Fibroblast of skin of back (primary cell): Measurements from ENCODE around the gene OMP.
A peak's percentile ranks its signal among the peaks of the same experiment; 100 is the strongest.

Source experiments
- DNase-seq: peaks from one replicate; pipeline ENCODE4 v3.0.0-alpha.2; 2013

OMP gene

GRCh38 chr11:77124488-77124887 lies 21.8 kb downstream of the OMP start:
- DNase-seq, result no peak

DNA sequence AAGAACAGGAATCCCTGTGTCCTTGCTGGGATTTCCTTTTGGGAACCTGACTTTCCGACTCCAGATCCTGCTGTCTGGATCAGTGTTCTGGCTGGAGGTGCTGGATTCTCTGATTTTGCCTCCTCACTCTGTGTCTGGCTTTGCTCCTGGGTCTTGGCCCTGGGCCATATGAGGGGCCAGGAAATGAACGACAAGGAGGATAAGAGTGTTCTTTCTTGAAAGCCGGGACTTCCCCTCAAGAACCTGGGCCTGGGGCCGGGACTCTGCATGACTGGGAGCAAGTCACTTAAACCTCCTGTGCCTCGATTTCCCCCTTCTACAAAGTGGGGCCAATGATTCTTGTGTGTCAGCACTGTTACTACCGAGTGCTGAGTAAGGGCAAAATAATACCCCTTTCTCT lies 22.6 kb downstream of the OMP start:
- no peak for DNase-seq

GRCh38 chr11:77125695-77126094 lies 23.1 kb downstream of the OMP start:
- no peak for DNase-seq

DNA sequence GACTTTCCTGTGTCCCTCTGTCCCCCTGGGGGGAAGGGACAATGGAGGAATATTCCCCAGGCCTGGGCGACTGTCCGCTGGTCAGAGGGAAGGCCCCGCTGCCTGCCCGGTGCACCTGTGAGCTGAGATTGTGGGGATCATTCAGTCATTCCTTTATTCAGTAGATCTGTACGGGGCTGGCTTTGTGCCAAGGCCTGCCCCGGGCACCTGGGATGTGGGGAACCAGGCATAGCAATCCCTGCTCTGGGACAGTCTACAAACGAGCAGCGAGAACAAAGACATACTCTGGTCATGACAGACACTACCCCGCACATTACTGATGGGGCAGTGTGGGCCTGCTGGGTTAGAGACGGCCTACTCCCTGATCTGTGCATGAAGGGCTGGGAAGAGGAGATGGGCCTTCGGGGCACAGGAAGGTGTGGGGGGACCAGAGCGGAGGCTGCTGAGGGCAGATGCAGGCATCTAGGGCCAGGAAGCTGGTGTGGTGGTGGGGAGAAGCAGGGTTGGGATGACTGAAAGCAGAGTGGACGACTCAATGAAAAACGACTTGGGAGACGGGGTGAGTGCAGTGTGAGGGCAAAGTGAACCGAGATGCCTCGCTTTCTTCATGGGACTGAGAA lies 23.6 kb downstream of the OMP start:
- DNase-seq, result no peak

GRCh38 chr11:77126861-77127234 lies 24.2 kb downstream of the OMP start:
- DNase-seq, result no peak

GRCh38 chr11:77127235-77127911 lies 24.7 kb downstream of the OMP start:
- peak; percentile 25 for DNase-seq

GRCh38 chr11:77127920-77128691 lies 25.5 kb downstream of the OMP start, which contains the start of gene MYO7A:
MYO7A (plus strand) TSS chr11:77128246; CDS start chr11:77130635, 2,389 bp downstream.
- DNase-seq, result peak; percentile 47

- DNase-seq, result no peak
These were observed 26.6 kb downstream of the OMP start for GRCh38 chr11:77129069-77129841.

DNA sequence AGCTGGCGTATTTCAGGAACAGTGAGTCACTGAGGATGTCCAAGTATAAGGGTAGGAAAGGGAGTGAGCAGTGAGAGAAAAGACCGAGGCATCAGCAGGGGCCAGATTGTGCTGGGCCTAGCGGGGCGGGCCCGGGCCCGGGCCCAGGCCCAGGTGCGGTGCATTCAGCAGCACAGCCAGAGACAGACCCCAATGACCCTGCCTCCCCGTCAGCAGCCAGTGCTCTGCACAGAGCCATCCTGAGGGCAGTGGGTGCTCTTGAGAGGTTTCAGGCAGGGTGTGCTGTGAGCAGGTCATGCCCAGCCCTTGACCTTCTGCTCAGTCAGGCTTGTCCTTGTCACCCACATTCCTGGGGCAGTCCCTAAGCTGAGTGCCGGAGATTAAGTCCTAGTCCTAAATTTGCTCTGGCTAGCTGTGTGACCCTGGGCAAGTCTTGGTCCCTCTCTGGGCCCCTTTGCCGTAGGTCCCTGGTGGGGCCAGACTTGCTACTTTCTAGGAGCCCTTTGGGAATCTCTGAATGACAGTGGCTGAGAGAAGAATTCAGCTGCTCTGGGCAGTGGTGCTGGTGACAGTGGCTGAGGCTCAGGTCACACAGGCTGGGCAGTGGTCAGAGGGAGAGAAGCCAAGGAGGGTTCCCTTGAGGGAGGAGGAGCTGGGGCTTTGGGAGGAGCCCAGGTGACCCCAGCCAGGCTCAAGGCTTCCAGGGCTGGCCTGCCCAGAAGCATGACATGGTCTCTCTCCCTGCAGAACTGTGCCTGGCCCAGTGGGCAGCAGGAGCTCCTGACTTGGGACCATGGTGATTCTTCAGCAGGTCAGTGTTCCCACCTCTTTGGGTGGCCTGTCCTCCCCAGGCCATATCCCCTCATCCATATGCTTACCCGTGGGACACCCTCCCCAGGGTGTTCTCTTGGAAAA lies 27.5 kb downstream of the OMP start:
- DNase-seq, result no peak

- no peak for DNase-seq
These were observed 28.3 kb downstream of the OMP start for GRCh38 chr11:77130763-77131513.

DNA sequence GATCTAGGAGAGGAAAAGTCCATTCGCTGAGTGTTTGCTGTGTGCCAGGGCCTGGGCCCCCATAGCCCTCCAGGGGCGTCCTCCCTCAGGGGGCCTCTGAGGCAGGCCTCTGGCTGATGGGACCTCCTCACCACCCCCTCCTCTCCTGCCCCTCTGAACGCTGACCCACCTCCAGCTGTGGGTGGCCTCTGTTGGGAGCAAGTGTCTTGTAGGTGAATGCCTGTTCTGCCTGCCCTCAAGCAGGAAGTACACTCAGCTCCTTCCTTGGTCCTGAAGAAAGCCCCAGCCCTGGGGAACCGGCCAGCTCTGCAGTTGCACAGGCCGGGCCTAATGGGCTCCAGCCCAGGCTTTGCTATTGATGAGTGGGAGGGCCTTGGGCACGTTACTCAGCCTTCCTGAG lies 28.9 kb downstream of the OMP start:
- no peak for DNase-seq

- no peak for DNase-seq
These were observed 32.4 kb downstream of the OMP start for GRCh38 chr11:77135069-77135468.

DNA sequence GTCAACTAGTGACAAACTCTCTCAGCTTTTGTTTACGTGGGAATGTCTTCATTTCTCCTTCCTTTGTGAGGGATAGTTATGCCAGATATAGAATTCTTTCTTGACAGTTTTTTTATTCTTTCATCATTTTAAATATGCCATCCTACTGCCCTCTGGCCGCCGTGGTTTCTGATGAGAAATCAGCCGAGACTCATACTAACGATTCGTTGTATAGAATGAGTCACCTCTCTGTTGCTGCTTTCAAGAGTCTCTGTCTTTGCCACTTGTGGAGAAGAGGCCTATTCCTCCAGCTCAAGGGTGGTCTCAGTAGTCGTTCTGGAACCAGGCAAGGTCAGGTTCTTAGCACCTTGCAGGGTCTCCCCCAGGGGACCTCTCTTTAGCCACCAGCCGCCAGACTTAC lies 33.4 kb downstream of the OMP start:
- DNase-seq, result peak; percentile 39

GRCh38 chr11:77136784-77137420 lies 34.3 kb downstream of the OMP start:
- no peak for DNase-seq

- DNase-seq, result no peak
These were observed 34.8 kb downstream of the OMP start for GRCh38 chr11:77137421-77137820.

DNA sequence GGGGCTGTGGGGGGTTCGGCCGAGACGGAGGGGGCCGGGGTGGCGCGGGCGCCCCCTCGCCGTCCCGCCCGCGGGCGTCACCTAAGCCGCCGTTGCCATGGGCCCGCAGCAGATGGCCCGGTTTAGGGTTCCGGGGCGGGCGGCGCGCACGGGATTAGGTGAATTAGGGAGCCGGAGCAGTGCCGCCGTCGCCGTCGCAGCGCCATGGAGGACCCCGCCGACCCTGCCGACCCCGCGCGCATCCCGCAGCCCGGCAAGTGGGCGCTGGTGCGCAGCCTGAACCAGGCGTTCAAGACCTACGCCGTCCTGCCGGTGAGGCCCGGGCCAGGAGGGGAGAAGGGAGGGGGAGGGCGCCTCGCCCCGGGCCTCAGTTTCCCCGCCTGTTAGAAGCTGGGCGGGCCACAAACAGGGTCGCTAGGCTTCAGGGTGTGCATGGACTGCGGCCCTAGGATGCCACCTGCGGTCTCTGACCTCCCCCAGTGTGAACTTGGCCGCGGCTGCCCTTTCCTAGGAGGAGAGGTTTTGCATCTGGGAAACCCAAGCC lies 35.5 kb downstream of the OMP start:
- DNase-seq, result no peak

- no peak for DNase-seq
These were observed 36.6 kb downstream of the OMP start for GRCh38 chr11:77139201-77139600.

DNA sequence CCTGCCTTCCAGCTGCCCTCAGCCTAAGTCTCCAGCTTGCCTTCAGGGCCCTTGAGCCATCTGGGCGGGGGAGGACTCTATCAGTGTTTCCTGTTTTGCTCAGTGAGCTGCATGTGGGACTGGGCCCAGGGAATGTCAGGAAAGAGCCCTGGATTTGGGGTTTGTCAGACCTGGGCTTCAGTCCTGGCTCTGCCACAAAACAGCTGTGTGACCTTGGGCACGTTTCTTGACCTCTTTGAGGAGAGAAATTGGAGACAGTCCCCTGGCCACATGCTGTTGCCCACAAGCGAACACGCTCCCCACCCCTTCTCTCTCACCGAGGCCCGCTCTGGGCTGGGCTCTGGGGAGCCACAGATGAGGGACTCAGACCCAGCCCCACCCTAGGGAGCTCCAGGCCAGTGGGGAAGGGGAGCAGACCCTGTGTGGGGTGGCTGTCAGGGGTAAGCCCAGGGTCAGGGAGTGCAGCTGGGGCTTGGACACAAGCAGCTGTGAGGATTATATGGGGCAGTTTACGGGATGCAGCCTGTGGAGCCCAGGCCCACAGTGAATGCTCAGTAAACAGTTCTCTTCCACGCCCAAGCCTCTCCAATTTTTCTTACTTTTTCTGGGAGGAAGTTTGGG lies 37.7 kb downstream of the OMP start:
- DNase-seq, result peak; percentile 7

GRCh38 chr11:77141034-77141433 lies 38.4 kb downstream of the OMP start:
- DNase-seq, result peak; percentile 20

DNA sequence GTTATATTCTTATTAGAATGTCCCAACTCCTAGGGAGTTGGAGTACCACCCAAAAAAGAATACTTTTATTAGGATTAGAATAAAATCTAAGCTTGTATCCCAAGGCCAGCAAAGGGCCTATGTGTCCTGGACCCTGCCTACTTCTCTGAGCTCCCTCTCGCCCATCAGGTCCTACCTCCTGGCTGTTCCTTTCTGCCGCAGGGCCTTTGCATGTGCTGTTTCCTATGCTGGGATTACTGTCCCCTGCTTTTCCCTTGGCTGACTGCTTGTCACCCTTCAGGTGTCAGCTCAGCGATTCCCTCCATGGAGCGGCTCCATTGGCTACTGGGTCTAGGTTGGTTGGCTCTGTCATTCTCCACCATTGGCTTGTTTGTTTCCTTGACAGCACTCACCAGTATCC lies 38.8 kb downstream of the OMP start:
- DNase-seq, result no peak
